SHP77 treated with DMSO at 0.1 percent for 48 hours (cell line): ENCODE data around the gene BHLHE23.

Experiments used
- DNase-seq: peaks from one replicate; lab custom pipeline; 2025; lab: John Stamatoyannopoulos, UW

BHLHE23 gene

DNA sequence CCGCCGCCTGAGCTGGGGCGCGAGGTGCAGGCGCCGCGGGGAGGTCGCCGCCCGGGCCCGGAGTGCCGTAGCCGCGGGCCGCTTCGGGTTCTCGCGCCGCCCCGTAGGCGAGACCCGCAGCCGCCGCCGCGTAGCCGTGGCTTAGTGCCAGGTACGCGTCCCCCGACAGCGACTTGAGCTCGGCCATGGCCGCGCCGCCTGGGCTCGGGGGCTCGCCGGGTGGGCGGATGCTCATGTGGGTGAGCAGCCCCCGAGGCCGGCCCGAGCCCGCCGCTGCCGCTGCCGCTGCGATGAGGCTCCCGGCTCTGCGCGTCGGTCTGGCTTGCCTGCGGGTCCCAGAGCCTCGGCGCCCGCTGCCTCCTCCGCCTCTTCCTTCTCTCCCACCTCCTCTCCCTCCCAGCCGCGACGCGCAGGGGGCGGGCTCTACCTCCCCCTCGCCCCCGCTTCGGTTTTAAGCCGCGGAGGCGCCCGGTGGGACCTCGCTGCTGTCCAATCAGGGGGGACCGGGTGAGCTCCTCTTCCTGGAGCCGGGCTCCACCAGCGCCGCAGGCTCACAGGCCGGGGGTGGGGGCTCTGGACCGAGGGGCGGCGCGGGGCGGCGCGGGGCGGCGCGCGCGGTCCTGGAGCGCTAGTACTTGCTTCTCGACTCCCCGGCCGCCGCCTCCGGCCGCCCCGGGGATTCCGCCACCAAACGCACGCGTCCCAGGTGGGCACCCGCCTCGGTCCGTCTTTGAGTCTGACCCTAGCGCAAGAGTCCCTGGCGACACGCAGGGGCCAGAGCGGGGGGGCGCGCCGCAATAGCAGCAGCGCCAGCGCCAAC is at the start of gene BHLHE23:
BHLHE23 (minus strand) TSS at position 425 of the 820 bp plus-strand sequence; CDS start at position 235, 190 bp downstream.
- no peak for DNase-seq

GRCh38 chr20:63055575-63056235 is 48.9 kb upstream of the BHLHE23 start:
- no peak for DNase-seq

DNA sequence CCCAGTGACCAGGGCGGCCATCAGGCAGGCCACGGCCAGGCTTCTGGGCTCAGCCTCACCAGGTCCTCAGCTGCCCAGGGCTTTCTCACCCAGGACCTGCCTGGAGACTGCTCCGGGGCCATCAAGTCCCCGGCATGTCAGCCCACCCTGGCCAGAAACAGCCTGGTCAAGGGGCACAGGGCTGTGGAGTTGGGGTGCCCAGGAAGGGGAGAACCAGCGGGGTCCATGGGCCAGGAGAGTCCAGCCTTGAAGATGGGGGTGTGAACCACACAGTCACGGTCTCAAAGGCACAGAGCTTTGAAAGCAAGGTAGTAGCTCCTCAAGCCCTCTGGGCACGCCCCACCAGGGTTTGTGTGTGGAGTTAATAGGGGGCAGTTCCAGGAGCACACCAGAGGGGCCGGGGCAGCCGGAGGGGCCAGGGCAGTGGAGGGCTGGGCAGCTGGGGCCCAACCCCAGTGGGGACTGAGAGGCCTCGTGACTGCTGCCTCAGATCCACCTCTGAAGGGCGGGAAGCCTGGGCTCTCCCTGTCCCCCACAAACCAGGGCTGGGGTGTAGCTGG is 48.0 kb upstream of the BHLHE23 start:
- DNase-seq, result no peak

DNA sequence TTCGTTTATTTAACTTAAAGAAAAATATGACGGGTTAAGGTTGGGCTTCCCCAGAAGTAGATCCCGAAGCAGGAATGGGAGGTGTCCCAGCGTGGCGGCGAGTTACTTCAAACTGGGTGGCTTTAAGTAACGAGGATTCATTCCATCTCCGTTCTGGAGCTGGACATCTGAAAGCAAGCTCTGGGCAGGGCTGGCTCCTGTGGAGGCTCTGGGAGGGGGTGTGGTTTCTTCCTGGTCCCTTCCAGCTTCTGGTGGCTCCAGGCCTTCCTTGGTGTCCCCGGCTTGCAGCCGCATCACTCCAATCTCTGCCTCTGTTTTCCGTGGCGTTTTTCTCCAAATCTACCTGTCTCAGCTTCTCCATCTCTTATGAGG is 47.3 kb upstream of the BHLHE23 start:
- DNase-seq, result no peak

GRCh38 chr20:63053432-63054102 is 46.8 kb upstream of the BHLHE23 start:
- no peak for DNase-seq

DNA sequence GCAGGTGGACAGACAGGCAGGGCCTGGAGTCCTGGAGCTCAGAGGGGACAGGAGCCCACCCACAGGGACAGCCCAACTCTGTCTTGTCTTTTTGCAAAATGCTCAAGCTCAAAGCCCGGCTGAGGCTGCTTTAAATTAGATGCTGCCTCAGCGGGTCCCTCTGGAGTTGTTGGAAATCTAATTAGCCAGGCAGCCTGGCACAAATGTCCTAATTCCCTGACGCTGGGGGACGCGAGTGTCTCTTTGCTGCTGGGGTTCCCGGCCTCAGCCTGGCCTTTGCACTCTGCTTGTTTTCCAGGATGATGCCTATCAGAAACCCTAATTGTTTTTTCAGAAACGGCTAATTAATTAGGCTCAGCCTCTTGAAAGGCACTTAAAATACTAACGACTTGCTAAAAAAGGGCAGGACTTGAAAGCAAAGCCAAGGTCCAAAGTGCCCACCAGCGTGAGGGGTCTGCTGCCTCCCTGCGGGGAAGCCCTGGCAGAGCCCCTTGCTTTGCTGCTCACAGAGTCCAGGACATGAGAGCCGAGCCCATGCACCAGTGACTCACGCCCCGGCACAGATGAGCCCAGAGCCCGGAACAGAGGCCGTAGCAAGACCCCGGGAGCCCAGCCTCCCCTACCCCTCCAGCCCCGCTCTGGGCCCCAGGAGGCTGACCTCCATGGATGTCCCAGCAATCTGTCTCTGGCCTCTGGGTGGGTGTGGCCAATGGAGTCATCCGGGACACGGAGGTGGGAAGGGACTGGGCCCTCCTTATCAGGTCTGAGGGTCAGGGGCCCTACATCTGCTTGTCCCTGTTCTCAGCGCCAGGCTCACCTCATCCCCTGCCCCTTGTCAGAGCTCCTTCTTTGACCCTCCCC is 46.0 kb upstream of the BHLHE23 start:
- no peak for DNase-seq

GRCh38 chr20:63051911-63052310 is 45.1 kb upstream of the BHLHE23 start:
- no peak for DNase-seq

GRCh38 chr20:63051186-63051860 is 44.6 kb upstream of the BHLHE23 start:
- no peak for DNase-seq

GRCh38 chr20:63050406-63050805 is 43.6 kb upstream of the BHLHE23 start:
- no peak for DNase-seq

DNA sequence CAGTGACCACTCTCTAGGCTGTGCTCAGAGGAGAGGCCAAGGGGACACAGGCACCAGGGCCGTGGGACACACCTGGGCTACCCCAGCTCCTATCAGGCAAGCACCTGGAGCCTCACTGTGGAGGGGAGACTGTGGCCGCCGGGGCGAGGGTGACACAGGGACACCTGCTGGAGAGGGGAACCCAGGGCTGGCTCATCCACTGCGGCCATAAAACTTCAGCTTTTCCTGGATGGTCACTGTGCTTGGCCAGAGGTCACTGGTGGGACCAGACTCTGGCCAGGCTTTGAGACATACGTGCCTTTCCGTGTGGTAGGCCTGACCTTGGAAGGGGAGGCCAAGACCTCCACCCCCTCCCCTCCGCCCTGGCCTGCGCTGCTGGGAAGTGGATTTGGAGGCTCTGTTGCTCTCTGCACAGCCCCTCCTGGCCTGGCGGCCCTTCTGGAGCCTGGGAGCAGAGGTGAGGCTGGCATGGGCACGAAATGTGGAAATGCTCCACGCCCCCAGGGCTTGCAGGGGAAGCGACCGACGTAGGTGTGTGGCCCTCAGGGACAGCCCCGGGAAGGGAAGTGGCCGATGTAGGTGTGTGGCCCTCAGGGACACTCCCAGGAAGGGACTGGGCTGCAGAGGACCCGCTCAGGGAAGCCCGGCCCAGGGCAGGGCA is 42.9 kb upstream of the BHLHE23 start:
- no peak for DNase-seq

- no peak for DNase-seq
Observed at GRCh38 chr20:63049191-63049518, 42.4 kb upstream of the BHLHE23 start.

GRCh38 chr20:63048516-63049190 is 41.9 kb upstream of the BHLHE23 start:
- DNase-seq, result no peak

- DNase-seq, result no peak
Observed at GRCh38 chr20:63047946-63048345, 41.2 kb upstream of the BHLHE23 start.

- no peak for DNase-seq
Observed at GRCh38 chr20:63047267-63047666, 40.5 kb upstream of the BHLHE23 start.

- no peak for DNase-seq
Observed at GRCh38 chr20:63046841-63047240, 40.1 kb upstream of the BHLHE23 start.

DNA sequence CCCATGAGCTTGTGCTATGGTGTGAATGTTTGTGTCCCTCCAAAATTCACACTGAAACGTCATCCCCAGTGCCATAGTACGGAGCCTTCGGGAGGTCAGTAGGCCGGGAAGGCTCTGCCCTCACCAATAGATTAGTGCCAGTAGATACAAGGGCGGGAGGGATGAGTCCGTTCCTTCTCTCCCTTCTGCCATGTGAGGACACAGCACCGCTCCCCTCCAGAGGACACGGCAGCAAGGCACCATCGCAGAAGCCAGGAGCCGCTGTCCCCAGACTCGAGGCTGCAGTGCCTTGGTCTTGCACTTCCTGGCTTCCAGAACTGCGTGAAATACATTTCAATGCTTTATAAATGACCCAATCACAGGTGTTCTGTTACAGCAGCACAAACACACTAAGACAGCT is 39.2 kb upstream of the BHLHE23 start:
- no peak for DNase-seq

DNA sequence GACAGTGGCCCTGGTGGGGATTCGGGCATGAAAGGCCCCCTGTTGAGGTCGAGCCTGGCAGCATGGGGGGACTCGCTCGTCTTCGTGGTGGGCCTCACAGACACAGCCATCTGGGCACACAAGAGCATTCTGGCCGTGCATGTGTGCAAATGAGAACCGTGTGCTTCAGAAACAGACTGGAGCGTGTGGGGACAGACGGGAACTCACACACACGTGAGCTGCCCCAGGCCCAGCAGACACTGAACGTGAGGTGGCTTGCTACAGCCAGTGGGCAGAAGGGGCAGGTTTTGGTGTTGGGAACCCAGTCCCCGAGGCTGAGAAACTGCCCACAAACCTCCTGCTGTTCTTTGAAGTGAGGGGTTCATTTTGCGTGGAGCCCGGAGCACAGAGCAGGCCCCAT is 38.6 kb upstream of the BHLHE23 start:
- no peak for DNase-seq

GRCh38 chr20:63044605-63045004 is 37.8 kb upstream of the BHLHE23 start:
- no peak for DNase-seq

DNA sequence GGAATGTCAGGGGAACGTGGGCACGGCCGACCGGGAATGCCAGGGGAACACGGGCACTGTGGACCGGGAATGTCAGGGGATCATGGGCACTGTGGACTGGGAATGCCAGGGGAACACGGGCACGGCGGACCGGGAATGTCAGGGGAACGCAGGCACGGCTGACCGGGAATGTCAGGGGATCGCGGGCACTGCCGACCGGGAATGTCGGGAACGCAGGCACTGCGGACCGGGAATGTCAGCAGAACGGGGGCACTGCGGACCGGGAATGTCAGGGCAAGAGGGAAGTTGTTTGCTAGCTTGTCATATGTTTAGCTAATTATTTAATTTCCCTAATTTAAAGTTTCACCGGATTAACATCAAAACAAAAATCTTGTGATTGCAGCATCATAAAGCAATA is 37.4 kb upstream of the BHLHE23 start:
- DNase-seq, result no peak
